HG02938 (cell line): ENCODE results near the gene TEX35.

Source experiments
- ATAC-seq: cut with Tn5 transposase; IDR thresholded peaks from one replicate; pipeline ENCODE4 v1.9.1; 2021; ENCODE audit warnings: mild to moderate bottlenecking, moderate library complexity; ENCODE audit not compliant: unreplicated experiment

Gene TEX35

DNA sequence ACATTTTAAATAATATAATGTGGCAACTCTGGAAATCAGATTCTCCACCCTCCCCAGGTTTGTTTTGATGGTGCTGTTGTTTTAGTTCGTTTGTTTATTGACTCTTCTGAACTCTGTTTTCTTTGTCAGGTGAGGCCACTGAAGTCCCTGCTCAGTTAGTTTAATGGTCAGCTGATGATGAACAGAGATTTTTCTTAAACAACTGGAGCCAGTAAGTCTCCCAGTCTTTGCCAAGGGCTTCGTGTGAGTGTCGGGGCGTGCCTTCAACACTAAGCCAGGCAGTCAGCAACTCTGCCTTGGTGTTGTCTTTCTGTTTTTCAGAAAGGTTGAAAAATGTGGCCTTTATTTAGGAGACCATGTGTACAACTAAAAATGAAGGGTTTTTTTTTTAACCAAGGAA lies 58.9 kb downstream of the TEX35 start:
- no peak for ATAC-seq
